Measurements from ENCODE around the gene ZC3H12C.

Gene ZC3H12C

DNA sequence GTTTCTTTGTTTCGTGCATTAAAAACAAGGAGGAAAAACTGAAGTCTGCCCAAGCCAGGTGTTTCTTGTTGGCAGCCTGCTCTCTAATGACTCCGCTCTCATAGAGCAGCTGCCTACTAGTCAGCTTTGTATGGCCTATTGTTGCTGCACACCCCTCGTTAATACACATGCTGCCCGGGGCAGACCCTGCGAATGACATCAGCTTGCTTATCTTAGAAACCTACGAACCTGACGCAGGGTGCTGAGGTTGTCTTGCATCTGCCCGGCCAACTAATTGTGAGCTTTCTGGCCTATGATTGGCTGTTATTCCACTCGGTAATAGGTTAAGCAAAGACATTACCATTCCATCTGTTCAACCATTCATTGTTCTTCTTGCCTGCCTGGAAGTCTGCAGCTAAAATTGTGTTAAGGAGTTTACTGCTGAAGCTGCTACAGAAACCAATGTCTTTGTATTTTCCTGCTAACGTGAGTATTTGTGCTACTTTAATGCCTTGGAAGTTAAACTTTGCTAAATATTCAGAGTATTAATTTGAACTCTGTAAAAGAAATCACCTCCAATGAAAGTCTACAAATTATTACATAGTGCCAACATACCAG is 37.5 kb downstream of the ZC3H12C start:
- no peak for DNase-seq
- TF ChIP-seq POLR2A (IDR thresholded peaks at IDR 0.05; ENCODE audit: low read length) (no peak), GATA1 (IDR thresholded peaks at IDR 0.05; ENCODE audit: low read depth, low read length) (no peak)

DNA sequence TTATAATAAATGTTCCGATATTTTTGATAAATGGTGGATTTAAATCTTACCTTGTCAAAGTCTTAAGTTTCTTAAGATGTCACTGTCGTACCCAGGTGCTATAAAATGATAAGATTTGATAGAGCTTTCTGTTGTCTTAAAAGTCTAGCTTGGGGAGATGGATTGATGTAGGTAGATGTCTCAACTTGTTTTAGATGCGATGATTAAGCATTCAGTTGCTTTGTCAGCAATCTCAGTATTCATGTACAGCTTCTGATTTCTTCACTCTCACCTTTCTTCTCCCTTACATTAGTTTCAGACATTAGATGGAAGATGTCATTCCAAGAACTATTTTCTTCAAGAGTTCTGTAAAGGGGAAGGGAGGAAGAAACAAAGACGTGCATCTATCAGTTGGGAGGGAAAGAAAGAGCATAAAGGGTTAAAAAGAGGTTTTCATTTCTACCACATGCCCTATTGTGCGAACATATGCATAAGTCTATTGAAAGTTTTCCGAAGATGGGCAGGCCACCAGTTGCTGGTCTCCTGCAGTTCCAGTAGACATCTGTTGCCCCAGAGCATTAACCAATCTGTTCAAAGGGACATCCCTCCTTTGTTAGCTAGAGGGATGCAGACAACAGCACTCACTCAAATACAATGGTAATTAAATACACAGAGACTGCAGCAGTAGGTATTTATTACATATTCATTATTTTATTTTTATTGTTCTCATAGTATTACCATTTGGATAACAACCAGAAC is 38.4 kb downstream of the ZC3H12C start:
- no peak for TF ChIP-seq GATA1 (IDR thresholded peaks at IDR 0.05; ENCODE audit: low read depth, low read length)
- TF ChIP-seq POLR2A (IDR thresholded peaks at IDR 0.05; ENCODE audit: low read length), result no peak
- DNase-seq, result no peak

DNA sequence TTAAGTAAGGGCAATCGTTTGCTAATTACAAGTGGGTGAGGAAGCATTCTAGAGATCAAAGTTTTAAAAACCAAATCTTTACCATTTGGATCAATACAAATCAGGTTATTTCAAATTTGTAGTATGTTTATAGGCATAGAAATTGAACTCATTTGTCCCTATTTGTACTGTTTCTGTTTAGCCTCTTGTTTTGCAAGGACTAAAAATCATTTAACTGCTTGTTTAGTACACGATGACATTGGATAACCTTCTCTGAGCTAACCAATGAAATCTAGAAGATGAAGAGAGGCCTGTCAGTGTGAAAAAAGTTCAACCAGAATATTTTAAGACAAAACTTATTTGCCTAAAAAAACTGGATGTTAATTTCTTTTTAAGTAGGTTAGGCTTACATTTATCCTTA is 40.0 kb downstream of the ZC3H12C start:
- TF ChIP-seq POLR2A (IDR thresholded peaks at IDR 0.05; ENCODE audit: low read length), result no peak
- no peak for TF ChIP-seq GATA1 (IDR thresholded peaks at IDR 0.05; ENCODE audit: low read depth, low read length)
- DNase-seq, result no peak

DNA sequence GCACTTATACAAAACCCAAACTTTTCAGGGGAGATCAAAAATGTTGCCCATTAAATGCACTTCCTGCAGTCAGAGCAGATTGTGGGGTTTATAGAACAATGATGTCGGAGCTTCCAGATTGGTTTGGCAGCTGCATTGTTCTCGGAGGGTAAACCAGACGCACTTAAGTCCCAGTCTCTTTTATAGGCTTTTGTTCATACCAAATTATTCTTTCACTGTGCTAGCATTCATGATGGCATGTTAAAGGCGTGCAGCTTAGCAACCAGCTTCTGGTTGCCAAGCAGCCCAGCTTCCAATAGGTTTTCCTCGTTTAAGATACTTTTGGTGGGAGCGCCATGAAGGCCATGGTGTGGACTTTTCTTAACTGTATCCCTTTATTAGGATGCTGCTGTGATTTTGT is 40.9 kb downstream of the ZC3H12C start:
- TF ChIP-seq GATA1 (IDR thresholded peaks at IDR 0.05; ENCODE audit: low read depth, low read length) (no peak), POLR2A (IDR thresholded peaks at IDR 0.05; ENCODE audit: low read length) (no peak)
- DNase-seq, result no peak

DNA sequence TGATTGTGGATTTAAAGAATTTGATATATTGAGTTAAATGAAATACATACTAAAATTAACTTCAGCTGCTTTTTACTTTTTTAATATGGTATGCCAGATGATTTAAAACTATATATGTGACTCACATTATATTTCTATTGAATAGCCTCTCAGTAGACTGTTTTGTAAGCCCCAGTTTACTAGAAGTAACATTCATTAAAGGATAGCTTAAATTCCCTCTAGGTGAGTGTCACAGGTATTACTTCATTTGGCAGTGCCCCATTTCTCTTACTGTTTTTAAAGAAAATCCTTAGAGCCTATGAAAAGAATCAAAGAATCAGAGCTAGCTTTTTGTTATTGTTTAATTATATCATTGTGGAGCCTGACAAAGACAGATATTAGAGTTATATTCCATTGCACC is 48.6 kb downstream of the ZC3H12C start:
- TF ChIP-seq POLR2A (IDR thresholded peaks at IDR 0.05; ENCODE audit: low read length), result no peak
- no peak for TF ChIP-seq GATA1 (IDR thresholded peaks at IDR 0.05; ENCODE audit: low read depth, low read length)
- no peak for DNase-seq

DNA sequence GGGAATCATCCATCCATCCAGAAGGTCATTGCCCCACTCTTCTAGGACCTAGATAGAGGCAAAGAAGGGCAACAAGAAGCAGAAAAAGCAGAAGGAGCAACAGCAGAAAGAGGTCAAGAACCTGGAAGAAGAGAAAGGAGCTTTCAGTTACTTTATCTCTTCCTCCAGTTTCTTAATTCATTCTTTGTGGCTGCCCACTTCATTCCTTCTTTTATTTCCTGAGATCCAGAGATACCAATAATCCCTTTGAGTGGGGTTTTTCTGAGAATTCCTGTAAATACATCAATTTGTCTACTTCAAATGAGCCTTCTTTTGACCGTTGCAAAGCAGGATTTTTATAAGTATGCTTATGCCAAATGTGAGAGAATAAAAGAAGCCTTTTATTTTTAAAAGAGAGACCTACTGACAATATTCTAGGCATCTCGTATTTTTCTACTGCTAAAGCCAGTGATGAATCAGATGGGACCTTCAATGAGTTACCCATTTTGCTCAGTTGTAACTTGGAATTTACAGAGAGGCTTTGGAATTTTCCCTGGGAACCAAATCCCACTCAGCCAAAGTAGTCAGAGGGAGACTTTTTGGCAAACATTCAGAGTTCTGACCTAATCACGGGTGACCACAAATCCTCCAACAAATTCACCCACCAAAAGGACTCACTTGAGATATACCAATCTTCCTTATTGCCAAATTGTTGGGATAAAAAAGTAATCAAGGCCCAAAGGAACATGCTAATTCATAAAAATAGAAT is 54.9 kb downstream of the ZC3H12C start:
- no peak for DNase-seq
- TF ChIP-seq GATA1 (IDR thresholded peaks at IDR 0.05; ENCODE audit: low read depth, low read length), result no peak
- no peak for TF ChIP-seq POLR2A (IDR thresholded peaks at IDR 0.05; ENCODE audit: low read length)

DNA sequence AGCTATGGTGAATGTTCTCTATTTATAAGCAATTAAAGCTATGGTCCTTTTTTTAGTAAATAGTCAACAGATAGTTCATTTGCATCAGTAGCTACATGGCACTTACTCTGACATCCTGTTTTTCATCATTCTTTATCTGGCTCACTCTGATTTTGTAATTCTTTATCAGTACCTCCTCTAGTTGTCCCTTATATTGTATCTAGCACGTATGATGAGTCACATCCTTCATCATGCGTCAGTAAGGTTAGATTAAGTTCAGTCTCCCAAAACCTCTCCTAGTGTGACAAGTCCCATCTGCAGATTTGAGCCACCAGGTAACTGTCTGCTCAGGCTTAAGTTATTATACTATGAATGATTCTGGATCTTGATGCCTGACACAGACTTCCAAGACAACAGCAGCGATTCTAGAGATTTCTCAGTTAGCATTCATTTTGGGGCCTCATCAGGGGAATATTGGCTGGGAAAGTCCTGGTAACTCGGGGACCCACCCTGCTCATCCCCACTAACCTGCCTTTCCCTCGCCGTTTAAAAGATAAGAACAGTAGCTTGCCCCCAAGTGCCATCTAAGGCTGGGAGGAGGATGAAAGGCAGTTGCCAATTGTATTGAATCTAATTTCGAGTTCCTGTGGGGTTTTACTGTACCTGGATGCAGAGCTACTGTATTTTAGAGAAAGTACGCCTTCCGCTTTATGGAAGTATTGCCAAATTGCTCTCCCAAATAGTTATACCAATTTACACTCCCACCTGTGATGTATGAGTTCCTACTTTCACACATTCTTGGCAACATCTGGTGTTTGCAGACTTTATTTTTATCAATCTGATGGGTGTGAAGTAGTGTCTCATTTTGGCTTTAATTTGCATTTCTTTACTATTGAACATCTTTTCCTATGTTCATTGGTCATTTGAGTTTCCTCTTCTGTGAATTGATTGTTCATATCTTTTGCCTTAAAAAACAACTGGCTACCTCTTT is 55.9 kb downstream of the ZC3H12C start:
- no peak for DNase-seq
- TF ChIP-seq POLR2A (IDR thresholded peaks at IDR 0.05; ENCODE audit: low read length) (no peak), GATA1 (IDR thresholded peaks at IDR 0.05; ENCODE audit: low read depth, low read length) (no peak)

DNA sequence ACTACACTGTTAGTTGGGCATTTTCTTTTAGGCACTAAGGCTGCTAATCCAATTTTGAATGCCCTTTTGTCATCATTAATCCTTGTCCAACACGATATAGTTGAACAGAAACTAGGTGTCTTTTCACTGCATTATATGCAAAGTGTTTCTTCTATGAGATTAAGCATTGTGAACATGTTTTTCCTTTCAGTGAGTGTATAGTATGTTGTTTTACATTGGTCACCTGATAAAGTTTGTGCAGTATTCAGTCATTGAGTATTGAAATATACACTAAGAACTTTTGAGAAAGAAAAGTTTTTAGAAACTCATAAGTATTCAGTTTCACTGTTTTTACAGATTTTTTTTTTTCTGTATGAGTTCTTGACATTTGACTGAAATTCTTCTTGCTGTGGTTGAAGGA is 59.0 kb downstream of the ZC3H12C start:
- DNase-seq, result no peak
- TF ChIP-seq POLR2A (IDR thresholded peaks at IDR 0.05; ENCODE audit: low read length) (no peak), GATA1 (IDR thresholded peaks at IDR 0.05; ENCODE audit: low read depth, low read length) (no peak)

DNA sequence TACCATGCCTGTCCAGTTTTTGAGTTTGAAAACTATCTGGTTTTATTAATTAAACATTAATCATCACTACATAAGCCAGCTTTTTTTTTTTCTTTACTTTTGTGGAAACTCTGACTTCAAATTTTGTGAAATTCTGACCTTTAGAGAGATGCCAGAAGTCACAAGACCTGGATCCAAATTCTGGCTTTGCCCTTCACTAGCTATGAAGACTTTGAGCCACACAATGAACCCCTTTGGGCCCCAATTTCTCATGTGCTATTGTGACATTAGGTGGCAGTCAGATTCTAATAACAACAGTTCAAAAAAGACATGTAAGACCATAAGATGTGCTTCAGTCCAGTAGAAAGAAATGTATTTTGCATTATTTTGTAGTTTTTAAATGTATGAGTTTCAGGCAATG is 60.3 kb downstream of the ZC3H12C start:
- no peak for TF ChIP-seq POLR2A (IDR thresholded peaks at IDR 0.05; ENCODE audit: low read length)
- no peak for TF ChIP-seq GATA1 (IDR thresholded peaks at IDR 0.05; ENCODE audit: low read depth, low read length)
- no peak for DNase-seq

DNA sequence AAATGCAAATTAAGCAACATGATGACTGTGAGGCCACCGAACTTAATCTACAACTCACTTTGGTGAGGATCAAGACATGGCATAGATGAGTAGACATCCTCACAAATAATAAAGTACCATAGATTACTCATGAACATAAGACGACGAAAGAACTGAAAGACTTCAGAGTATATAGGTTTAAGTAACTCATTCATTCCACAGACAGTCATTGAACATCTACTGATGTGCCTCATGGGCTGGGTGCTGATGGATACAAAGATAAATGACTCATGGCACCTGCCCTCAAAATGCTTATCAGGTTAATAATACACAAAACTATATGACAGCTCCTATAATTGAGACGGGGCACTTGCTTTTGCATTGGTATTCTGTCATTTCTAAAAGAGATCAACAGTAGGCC is 63.3 kb downstream of the ZC3H12C start:
- no peak for TF ChIP-seq POLR2A (IDR thresholded peaks at IDR 0.05; ENCODE audit: low read length)
- no peak for TF ChIP-seq GATA1 (IDR thresholded peaks at IDR 0.05; ENCODE audit: low read depth, low read length)
- DNase-seq, result no peak

DNA sequence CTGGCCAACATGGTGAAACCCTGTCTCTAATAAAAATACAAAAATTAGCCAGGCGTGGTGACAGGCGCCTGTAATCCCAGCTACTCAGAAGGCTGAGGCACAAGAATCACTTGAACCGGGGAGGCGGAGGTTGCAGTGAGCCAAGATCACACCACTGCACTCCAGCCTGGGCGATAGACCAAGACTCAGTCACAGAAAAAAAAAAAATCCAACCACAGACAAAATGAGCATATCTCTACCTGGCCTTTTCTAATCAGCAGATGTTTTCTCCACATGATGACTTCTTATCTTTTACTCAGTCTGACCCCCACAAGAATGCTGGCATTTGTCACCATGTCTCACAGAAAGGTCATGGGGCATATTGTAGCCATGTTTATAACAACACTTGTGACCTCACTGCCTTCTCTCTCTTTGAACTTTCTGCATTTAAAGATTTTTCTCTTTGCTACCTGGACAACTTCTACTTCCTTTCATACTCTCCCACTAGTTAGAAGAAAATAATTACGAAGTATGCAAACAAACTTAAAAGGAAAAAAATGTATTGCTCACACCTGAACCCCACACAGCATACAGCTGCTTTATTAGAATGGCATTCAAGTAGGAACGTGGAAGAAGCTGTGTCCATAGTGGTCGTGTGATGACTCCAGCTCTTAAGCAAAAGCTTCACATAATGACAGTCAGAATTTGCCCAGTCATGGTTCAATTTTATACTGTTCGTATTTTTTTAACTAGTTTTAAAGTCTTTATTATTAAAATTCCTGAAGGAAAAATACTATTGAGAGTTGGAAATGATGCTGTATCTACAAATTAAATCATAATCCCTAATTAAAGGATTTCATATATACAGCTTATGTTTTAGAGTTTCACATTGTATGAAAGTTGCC is 65.4 kb downstream of the ZC3H12C start:
- TF ChIP-seq POLR2A (IDR thresholded peaks at IDR 0.05; ENCODE audit: low read length), result no peak
- TF ChIP-seq GATA1 (IDR thresholded peaks at IDR 0.05; ENCODE audit: low read depth, low read length), result no peak
- no peak for DNase-seq

DNA sequence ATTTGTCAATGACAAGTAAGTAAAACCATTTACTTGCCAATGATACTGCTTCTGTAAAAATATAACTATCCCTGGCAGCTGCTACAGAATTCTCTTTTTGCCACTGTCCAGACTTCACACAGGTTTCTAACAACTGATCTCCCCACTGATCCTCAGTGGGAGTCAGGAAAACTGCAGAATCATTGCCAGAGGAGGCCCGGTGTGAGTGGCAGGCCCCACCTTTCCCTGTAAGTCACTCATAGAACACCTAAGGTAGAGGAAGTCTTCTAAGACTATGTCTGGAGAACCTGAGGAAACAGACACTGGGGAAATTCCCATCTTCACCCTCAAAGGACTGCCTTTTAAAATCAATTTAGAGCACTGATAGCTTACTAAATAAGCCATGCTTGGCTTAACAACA is 66.3 kb downstream of the ZC3H12C start:
- TF ChIP-seq POLR2A (IDR thresholded peaks at IDR 0.05; ENCODE audit: low read length) (no peak), GATA1 (IDR thresholded peaks at IDR 0.05; ENCODE audit: low read depth, low read length) (no peak)
- DNase-seq, result no peak

DNA sequence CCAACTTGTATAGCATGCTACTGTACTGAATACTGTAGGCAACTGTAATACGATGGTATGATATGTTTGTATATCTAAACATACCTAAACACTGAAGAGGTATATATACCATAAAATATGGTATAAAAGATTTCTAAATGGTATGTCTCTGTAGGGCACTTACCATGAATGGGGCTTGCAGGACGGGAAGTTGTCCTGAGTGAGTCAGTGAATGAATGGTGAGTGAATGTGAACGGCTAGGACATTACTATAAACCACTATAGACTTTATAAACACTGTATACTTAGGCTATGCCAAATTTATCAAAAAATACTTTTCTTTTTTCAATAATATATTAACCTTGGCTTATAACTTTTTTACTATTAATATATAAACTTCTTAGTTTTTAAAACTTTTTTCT is 66.8 kb downstream of the ZC3H12C start:
- no peak for DNase-seq
- TF ChIP-seq GATA1 (IDR thresholded peaks at IDR 0.05; ENCODE audit: low read depth, low read length) (no peak), POLR2A (IDR thresholded peaks at IDR 0.05; ENCODE audit: low read length) (no peak)

All from erythroblast (primary cell).